ENCODE data around the gene USF2.

Gene USF2

DNA sequence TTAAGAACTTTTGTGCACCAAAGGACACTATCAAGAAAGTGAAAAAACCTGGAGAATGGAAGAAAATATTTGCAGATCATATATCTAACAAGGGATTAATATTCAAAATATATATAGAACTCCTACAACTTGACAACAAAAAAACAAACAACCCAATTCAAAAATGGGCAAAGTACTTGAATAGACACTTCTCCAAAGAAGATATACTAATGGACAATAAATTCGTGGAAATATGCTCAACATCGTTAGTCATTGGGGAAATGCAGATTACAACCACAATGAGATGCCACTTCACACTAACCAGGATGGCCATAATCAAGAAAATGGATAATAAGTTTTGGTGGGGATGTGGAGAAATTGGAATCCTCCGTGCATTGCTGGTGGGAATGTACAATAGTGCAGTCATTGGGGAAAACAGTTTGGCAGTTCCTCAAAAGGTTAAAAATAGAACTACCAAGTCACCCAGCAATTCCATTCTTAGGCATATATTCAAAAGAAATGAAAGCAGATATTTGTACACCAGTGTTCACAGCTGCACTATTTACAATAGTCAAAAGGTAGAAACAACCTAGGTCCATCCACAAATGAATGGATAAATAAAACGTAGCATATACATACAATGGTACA is 22.2 kb upstream of the USF2 start:
- no peak for DNase-seq

DNA sequence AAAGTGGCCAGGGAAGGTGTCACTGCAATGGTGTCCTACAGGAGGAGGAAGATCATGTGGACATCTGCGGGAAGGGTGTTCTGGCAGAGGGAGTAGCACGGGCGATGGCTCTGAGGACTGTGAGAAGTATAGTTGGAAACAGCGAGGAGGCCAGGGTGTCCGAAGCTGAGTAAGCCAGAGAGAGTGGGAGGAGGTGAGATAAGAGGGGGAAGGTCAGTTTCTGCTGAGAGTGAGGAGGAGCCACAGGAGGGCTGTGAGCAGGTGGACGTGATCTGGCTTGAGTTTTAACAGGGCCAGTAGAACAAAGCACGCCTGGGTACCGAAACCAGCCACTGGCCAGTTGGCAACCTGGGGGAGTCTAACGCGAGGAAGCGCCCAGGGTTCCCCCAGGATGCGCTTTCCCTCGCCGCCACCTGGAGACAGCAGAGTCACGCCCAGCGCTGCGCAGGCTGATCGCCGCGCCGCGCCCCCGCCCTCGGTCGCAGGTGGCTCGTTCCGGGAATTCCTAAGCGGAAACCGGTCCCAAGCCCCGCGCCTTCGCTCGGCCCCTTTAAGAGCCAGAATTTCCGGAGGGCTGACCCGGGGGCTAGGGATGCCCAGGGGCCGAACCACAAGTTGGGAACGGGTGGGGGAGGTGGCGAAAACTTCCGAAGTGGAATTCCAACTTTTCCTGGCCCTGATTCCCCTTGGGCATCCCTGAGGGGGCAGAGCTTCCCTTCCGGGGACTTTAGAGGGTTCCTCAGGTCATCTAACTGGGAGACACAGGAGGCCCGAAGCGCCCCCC is 21.0 kb upstream of the USF2 start:
- DNase-seq: no peak

DNA sequence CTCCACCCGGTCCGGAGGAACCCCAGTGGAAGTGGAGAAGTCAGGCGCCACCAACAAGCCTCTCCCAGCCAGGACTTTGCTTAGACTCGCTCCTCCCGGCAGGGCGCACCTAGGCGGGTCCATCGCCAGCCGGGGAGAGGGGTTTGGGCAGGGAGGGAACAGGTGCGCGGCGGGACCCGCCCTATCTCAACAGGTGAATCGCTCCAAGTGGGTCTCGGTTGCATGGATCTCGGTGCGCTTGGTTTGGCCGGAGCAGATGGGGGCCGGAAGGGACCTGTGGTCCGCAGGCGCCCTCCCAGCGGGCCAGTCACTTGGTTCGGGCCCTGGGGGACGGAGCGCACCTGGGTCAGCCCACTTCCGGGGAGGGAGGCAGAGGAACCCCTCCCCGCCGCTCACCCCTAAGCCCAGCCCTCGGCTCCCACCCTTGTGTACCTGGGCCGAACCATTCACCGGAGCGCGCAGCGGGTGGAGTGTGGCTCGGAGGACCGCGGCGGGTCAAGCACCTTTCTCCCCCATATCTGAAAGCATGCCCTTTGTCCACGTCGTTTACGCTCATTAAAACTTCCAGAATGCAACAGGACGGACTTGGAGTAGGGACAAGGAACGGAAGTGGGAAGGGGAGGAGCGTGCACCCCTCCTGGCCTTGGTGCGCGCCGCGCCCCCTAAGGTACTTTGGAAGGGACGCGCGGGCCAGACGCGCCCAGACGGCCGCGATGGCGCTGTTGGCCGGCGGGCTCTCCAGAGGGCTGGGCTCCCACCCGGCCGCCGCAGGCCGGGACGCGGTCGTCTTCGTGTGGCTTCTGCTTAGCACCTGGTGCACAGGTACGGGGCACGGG is 20.2 kb upstream of the USF2 start, which contains the start of gene LSR:
TSS of gene LSR (plus strand) at position 693 of the 836 bp plus-strand sequence. CDS start at position 714, 21 bp downstream.
- DNase-seq: no peak

DNA sequence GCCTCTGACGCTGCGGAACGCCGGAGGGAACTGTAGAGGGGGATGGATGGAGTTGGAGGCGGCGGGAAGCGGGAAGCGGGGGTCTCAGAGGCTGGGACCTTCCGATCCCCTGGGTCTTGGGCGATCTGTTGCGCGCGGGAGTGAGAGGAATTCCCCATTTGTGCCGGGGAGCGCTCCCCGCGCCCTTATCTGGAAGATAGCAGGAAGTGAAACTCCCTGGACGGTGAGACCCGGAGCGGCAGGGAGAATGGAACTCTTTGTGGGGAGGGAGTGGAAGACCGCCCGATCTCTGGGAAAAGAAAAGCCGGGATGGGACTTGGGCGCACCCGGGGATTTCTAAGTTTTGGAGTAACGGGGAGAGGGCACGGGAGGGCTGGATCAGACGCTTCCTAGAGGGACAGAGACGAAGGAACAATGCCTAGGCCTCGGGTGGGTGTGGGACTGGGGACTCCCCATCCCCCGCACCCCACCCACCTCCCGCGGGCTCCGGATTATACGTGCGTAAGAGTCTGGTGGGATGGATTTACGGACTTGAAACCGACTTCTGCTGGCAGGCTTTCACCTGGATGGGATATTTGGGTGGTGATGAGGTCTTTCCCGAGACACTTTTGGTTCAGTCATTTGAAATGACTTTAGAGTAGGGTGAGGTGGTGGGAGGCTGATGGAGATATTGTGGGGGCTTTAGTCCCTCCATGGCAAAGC is 19.5 kb upstream of the USF2 start:
- no peak for DNase-seq

DNA sequence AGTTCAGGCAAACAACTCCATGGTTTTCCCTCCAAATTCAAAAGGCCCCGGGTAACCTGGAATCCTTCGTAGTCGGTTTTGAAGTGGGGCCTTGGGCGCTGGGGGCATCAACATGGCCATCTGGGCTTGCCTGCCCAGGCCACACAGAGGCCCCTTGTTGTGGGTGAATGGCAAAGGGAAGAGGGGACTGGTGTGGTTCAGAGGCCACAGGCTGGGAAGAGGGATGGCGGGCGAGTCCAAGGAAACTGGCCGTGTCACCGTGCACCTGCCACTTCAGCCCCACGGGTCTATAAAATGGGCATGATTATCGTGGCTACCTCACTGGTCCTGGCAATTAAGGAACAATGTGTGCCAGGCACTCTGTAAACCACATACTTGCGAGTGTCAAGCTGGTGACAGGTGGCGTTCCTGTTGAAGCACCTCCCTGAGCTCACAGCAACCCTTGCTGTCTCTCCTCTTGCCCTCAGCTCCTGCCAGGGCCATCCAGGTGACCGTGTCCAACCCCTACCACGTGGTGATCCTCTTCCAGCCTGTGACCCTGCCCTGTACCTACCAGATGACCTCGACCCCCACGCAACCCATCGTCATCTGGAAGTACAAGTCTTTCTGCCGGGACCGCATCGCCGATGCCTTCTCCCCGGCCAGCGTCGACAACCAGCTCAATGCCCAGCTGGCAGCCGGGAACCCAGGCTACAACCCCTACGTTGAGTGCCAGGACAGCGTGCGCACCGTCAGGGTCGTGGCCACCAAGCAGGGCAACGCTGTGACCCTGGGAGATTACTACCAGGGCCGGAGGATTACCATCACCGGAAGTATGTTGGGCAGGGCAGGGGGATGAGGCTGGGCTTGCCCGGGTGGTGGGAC is 18.7 kb upstream of the USF2 start:
- DNase-seq: no peak

DNA sequence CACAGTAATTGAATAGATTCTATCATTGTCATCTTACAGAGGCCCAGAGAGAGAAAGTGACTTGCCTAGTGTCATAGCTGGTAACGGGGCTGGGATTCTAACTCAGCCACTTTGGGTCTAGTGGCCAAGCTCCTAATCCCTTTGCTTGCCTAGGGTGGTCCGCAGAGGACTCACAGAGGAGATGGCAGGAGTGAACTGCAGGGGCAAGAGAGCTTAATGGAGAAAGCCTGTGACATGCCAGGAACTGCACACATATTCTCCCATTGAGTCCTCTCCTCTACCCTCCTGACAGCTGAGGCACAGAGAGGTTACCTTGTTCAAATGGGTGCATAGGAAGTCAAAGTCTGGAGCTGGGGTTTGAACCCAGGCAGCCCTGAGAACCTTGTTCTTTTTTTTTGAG is 17.3 kb upstream of the USF2 start:
- DNase-seq: no peak

DNA sequence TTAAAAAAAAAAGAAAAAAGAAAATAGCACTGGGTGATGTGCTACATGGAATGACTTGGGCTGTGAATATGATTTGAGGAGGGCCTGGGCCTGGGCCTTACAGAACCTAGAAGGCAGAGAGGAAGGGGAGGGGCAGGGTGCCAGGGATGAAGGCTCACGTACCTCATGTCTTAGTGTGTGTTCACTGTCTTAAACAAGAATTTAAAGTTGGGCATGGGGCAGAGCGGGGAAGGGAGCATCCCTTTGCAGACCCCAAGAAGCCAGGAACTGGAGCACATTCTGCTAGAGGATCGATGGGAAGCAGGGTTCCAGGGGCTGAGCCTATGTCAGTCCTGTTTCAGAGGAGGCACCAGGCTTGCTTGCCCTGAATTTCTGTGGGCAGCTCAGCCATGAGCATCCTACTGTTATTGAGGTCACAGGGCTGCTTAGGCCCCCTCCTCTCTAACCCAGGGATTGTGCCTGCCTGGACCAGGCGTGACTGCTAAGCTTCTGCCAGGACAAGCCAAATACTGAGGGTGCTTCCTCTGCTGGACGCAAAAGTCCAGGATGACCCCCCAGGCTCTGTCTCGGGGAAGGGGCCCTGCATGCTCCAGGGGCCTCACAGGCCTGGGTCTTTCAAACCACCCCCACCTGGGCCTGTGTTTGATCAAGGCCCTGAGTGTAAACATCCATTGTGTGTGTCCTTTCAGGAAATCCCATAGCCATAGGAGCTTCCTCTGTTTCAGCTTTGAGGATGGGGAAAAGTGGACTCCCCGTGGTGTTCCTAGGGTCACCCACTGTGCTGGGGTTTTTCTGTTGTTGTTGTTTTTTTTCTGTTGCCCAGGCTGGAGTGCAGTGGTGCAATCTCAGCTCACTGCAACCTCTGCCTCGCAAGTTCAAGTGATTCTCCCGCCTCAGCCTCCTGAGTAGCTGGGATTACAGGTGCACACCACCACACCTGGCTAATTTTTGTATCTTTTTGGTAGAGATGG is 15.2 kb upstream of the USF2 start:
- no peak for DNase-seq

DNA sequence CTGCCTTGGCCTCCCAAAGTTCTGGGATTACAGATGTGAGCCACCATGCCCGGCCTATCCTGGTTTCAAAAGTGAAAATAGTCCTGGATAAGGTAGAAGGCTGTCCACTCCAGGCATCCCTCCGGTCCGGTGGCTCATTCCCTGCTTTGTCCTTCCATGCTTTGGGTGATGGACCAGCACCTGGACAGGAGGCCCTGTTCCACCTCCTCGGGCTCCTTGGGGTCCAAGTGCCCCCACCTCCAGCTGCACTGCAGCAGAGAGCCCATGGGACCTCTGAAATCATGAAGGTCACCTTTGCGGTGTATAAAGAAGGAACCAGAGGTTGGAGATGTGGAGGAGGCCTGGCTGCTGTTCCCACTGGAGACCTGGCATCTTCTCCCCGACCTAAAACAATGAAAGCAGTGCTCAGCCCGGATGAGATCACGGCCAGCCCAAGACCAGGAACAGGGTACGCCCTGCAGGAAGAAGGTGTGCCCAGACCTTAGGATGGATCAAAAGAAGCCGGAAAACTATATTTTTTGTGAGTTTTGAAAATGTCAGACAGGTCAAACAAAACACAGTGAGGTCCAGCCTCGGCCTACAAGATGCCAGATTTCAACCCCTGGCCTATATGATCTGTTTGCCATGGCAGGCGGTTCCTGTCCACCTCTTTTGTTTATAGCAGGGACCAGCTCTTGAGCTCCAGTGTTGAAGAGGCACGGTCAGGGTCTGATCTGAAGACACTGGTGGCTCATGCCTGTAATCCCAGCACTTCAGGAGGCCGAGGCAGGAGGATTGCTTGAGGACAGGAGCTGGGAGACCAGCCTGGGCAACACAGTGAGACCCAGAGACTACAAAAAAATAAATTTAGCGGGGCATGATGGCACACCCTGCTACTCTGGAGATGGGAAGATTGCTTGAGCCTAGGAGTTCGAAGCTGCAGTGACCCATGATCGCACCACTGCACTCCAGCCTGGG is 14.1 kb upstream of the USF2 start:
- DNase-seq: no peak

DNA sequence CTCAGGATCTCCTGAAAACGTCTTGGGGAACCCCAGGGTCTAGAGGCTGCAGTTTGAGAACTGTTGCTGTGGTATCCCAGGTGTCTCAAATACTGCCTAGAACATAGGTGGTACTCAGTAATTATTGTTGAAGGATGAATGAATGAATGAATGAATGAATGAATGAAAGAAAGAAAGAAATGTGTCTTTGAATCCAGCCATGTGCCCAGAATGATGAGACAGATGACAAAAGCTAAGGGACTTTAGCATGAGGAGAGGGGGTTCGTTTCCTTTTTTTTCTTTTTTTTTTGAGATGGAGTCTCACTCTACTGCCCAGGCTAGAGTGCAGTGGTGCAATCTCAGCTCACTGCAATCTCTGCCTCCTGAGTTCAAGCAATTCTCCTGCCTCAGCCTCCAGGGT is 12.2 kb upstream of the USF2 start:
- DNase-seq: no peak

DNA sequence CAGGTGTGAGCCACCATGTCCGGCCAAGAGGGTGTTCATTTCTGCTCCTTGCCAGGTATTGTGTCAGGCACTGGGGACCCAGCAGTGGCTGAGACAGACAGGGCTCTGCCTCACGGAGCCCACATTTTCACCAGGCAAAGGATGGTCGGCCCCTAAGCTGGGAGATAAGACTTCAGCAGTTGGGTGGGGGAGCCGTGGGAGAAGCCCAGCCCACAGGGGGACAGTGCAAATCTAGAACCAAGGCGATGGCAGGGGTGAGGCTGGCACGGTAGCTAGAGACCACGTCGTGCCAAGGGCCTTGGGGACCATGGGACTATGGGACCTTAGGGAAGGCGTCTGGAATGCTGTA is 11.7 kb upstream of the USF2 start:
- DNase-seq: no peak

DNA sequence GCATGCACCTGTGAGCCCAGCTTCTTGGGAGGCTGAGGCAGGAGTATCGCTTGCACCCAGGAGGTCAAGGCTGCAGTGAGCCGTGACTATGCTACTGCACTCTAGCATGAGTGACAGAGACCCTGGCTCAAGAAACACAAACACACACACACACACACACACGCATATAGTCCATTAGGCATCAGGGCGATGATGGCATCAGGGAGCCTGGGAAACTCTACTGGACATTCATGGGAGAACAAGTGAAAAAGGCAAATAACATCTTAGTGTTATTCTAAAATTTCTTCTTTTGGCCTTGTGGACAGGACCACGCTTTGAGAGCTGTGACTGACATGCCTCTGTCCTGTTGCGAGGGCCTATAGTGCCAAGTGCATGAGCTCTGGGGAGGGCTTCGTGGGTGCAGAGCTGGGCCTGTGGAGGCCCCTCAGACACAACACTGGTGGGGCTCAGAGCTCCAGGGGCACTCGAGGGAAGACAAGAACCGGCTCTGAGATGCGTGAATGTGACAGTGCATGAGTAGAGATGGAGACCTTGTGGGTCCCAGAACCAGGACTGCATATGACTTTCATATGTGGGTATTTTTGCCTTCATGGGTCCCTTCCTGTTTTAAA is 8.0 kb upstream of the USF2 start:
- DNase-seq: no peak

DNA sequence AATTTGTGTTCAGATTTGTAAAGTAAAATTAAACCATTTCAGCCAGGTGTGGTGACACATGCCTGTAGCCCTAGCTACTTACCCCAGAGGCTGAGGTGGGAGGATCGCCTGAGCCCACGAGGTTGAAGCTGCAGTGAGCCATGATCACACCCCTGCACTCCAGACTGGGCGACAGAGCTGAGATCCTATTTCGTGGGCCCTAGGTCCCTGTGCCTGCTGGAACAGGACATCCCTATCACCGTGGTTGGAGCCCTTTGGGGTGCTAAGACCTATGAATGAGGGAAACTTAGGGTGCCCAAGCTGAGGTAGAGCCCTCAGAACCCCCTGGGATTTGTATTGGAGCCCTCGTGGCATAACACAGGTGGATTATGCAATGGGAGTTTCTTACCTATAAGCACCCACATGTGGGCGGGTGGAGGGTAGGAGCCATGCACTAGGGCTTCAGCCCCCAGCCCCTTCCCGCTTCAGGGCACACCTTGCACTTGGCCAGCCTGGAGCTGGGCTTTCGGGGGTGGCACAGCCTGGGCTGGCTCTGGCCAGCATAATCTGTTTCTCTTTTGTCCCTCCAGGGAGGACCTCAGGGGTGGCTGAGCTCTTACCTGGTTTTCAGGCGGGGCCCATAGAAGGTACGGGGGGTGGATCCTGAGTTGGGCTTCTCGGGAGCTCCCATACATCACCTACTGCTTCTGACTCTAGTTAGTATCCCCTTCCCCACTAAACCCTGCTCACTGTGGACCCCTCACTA is 7.2 kb upstream of the USF2 start:
- no peak for DNase-seq

DNA sequence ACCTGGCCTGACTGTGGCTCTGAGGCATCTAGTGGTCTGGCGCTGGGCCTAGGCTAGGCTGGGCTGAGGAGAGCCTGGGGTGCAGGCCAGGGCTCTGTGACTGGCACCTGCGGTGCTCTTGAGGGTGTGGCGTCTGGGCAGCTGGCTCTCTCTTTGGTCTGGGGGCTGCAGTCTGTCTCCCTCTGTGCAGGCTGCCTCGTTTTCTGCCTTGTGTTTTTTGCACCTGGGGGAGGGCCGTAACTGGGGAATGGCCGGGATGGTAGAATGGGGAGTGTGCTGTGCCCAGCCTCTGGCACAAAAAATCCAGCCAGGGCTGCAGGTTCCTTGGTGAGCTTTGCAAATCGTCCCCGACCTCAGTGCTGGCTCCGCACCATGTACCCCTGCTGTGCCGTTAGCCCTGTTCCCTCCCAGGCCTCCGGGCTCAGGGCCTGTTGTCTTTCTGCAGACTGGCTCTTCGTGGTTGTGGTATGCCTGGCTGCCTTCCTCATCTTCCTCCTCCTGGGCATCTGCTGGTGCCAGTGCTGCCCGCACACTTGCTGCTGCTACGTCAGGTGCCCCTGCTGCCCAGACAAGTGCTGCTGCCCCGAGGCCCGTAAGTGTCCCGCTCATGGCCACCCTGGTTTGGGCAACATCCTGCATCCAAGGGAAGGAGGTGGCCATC is 6.5 kb upstream of the USF2 start:
- DNase-seq: no peak

DNA sequence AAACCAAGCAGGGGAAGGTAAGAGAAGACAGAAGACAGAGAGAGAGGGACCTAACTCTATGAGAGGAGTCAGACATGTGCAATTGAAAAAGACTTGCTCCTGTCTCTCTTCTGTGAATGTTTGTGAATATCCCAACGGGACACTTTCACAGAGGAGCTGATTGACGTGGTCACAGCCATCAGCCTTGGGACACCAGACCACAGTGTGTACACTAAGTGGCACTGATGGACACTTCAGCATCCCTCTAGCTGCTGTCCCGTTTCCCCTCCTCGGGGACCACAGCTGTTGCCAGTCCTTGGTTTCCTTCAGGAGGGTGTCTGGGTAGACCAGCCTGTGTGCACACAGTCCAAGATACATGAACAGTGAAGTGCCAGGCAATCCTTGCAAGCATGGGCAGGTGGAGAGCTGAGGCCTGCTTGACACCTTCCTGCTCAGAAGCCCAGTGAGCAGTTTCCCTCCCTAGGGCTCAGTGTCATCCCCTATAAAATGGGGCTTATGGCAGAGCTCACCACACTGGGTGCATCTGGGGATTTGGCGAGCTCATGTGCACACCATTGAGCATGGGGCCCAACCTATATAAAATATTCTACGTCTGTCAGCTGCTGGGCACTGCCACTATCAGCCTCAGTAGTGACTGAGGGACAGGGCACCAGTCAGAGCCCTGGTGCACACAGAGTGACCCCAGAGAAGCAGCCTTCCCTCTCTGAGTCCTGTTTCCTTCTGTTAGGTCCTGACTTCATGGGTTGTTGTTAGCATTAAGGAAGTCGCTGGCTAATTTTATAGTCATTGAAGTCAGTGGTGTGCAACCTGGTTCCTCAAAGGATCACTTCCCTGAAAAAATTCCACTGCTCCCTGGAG is 4.3 kb upstream of the USF2 start:
- no peak for DNase-seq

DNA sequence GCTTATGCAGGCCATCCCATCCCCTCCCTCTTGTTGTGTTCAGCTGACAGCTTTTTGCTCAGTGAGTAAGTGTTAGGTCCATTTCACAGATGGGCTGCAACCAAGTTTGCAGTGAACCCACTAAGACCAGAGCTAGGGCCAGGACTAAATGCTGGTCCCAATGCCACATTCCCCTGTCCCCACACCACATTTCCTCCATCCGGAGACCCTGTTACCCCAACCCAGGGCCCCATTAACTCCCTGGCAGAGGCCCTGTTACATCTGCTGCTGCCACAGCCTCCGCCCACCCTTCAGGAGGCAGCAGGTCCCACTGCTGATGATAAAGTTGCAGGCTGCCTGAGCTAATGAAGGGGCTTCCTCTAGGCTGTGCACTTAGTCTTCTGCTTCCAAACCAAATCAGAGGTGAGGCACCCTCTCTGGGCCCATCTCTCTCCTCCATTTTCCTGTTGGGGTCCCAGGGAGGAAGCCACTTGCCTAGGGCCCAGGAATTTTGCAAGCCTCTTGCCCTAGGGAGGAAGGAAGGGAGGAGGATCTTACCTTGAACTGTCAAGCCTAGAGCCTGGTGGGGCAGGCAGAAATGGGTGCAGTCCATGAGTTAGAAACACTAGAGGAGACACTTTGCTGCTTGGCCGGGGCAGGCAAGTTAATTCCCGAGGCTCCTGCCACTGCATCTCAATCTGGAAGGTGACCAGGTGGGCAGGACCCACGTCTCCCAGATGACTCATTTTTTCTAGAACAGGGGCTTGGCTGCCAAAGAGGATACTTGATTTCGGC is 3.4 kb upstream of the USF2 start:
- no peak for DNase-seq

DNA sequence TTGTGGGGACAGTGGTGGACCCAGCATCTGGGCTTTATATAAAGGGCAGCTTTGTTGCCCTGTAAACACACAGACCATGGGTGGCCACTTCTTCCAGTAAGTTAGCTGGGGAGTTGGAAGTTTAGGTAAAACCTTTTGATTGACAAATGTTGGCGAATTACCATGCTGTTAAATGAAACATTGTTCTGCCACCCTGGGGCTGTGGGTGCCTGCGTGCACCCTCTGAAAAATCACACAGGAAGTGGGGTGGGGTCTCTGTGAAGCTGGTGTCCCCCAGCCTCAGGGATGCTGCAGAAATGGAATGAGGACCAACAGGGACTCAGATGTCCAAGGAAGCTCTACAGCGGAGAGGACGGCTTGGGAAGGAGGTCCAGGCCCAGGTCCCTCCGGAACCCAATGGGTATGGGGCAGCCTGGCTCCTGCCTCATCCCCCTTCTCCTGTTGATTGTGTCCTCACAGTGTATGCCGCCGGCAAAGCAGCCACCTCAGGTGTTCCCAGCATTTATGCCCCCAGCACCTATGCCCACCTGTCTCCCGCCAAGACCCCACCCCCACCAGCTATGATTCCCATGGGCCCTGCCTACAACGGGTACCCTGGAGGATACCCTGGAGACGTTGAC is 2.8 kb upstream of the USF2 start:
- no peak for DNase-seq

All from cortex of kidney (tissue), 1 donor.